HG03039 (cell line): ENCODE results near the gene KLF16.
"Not testable (repeated sequence)": the region's sequence is repeated elsewhere in the genome, so short reads cannot be mapped to it uniquely, and the experiment has no call there.

Experiments
- ATAC-seq: cut with Tn5 transposase; IDR thresholded peaks from one replicate; pipeline ENCODE4 v1.9.1; 2021; ENCODE audit warnings: mild to moderate bottlenecking, moderate library complexity; ENCODE audit not compliant: unreplicated experiment

Gene KLF16

GRCh38 chr19:1863328-1863637, at the start of gene KLF16:
KLF16 (minus strand) TSS chr19:1863579; CDS start chr19:1863497, 82 bp downstream.
- ATAC-seq: peak; percentile 2

DNA sequence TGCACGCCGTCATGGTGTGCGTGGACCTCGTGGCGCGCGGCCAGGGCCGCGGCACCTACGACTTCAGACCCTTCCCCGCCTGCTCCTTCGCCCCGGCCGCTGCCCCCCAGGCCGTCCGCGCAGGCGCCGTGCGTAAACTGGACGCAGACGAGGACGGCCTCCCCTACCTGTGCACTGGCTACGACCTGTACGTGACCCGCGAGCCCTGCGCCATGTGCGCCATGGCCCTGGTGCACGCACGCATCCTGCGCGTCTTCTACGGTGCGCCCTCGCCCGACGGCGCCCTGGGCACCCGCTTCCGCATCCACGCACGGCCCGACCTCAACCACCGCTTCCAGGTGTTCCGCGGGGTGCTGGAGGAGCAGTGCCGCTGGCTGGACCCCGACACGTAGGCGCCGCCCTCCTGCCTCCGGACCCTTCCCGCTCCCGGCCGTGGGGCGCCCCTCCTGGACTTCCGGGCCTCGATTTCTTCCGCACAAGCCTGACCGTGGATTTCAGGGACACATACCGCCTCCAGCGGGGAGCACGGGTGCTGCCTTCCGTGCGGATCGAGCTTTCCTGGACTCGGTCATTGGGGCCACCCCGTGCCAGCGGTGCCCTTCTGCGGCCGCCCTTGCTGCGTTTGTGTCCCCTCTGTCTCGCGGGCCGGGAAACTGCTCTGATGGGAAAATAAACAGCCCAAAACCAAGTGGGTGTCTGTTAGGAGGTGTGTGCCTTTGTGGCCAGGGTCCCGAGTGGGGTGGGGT, 49.6 kb upstream of the KLF16 start:
- no peak for ATAC-seq

- ATAC-seq: no peak
Measured at GRCh38 chr19:1911995-1912394, 48.6 kb upstream of the KLF16 start.

DNA sequence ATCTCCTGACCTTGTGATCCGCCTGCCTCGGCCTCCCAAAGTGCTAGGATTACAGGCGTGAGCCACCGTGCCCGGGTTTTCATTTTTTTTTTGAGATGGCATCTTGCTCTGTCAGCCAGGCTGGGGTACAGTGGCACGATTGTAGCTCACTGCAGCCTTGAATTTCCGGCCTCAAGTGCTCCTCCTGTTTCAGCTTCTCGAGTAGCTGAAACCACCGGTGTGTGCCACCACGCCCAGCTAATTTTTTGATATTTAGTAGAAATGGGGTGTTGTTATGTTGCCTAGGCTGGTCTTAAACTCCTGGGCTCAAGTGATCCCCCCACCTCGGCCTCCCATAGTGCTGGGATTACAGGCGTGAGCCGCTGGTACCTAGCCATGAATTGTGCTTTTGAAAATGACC, 47.7 kb upstream of the KLF16 start:
- no peak for ATAC-seq

- no peak for ATAC-seq
Measured at GRCh38 chr19:1910177-1910576, 46.8 kb upstream of the KLF16 start.

GRCh38 chr19:1909761-1910080, 46.3 kb upstream of the KLF16 start:
- ATAC-seq: no peak

DNA sequence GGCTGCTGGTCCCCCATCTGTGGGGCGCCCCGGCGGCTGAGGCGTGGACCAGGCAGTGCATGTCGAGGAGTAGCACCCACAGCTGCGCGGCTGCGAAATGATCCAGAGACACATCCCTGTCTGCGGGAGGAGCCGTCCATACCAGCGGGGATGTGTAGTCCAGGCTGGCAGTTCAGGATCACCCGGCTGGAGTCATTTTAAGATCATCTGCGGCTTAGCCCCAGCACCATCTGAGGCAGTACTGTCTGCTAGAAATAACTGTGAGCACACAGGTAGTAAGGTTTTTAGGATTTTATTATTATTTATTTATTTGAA, 44.9 kb upstream of the KLF16 start:
- no peak for ATAC-seq

DNA sequence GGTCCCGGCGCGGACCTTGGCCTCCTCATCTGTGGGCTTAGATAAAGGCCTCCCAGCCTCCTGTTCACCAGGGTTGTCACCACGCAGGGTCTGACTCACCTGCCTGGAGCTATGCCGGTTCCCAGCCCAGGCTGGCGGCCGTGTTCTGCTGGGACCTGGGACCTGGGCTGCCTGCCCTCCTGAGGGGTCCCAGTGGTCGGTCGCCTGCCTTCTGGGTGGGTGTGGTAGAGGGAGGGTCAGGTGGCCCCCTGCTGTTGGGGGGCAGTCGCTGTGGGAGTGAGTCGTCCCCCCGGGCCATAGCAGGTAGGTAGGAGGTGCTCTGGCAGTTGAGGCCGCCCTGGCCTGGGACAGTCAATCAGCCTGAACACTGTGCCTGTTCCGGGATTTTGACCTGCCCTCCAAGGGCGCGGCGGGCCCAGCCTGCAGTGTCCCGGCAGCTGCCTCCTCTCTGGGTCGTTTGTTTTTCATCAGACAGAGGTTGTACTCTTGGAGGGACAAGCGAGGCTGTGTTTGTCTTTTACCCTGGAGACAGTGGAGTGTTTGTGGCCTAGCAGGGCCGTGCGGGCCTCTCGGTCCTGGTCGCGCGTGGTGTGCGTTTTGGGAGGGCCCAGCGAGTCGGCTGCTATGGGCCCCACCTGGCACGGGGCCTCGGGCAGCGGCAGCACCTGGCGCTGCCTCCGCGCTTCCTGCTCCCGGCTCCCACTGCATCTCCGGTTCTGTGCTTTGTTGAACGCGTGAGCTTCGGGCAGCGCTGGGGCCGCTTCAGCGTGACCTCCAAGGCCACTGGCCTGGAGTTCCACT, 44.4 kb upstream of the KLF16 start:
- ATAC-seq: no peak

DNA sequence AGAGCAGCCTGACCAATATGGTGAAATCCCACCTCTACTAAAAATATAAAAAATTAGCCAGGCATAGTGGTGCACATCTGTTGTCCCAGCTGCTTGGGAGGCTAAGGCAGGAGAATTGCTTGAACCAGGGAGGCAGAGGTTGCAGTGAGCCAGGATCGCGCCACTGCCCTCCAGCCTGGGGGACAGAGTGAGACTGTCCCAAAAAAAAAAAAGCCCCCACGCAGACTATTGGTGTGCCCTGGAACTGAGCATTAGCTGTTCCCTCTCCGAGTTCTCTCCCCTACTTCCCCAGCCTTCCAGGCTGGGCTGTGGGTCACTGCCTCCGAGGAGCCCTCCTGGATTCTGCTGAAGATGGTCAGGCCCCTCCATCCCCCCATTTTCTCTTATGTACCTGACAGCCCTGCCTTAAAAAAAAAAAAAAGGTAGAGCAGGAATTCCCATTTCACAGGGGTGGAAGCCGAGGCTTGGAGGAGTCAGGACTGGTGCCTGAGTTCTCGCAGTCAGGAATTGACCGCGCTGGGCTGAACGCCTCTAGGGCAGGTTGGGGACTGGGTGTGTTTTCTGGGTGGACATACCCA, 43.7 kb upstream of the KLF16 start:
- no peak for ATAC-seq

- no peak for ATAC-seq
Measured at GRCh38 chr19:1905863-1906375, 42.5 kb upstream of the KLF16 start.

GRCh38 chr19:1905110-1905862, 41.9 kb upstream of the KLF16 start, which contains the start of the genes ADAT3 and SCAMP4:
ADAT3 (plus strand) TSS chr19:1905399; CDS start chr19:1912048, 6,649 bp downstream.
SCAMP4 (plus strand) TSS chr19:1905399; CDS start chr19:1915020, 9,621 bp downstream.
- ATAC-seq: peak; percentile 79

DNA sequence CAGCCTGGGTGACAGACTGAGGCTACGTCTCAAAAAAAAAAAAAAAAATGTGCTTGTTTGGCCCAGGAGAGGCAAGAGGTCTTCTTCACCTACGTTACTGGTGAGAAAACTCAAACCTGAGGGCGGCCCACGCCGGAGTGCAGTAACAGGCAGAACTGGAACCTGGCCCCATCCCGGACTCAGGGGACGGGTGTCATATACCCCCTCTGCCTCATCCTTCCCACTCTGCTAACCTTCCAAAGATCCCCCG, 41.4 kb upstream of the KLF16 start:
- ATAC-seq: no peak

DNA sequence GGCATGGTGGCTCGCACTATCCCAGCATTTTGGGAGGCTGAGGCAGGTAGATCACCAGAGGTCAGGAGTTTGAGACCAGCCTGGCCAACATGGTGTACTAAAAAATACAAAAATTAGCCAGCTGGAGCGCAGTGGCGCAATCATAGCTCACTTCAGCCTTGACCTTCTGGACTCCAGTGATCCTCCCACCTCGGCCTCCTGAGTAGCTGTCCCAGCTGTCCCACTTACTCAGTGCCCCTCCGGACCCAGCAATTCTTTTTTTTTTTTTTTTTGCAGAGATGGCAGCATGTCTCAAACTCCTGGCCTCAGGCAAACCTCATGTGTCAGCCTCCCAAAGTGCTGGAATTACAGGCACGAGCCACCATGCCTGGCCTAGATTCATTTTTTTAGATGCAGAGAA, 39.5 kb upstream of the KLF16 start:
- ATAC-seq: no peak

DNA sequence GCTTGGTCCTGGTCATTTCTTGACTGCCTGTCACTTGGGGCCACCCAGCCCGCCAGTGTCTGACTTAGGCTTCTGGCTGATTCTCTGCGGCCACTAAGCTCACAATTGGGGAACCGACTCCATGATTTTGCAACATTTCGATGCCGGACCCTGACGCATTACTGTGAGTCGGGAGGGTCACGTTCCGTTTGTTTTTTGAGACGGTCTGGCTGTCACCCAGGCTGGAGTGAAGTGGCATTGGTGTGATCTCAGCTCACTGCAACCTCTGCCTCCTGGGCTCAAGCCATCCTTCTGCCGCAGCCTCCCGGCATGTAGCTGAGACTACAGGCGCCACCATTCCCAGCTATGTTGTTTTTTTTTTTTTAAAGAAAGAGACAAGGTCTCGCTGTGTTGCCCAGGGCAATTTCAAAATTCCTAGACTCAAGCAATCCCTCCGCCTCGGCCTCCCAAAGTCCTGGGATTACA, 38.6 kb upstream of the KLF16 start:
- ATAC-seq: no peak

DNA sequence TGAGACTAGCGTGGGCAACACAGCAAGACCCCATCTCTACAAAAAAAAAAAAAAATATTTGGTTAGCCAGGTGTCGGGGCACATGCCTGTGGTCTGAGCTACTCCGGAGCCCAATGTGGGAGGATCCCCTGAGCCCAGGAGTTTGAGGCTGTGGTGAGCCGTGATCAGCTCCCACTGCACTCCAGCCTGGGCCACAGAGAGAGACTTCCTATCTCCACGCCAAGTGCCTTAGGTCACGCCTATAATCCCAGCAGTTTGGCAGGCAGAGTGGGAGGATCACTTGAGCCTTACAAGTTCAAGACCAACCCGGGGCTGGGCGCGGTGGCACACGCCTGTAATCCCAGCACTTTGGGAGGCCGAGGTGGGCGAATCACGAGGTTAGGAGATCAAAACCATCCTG, 33.1 kb upstream of the KLF16 start:
- no peak for ATAC-seq

GRCh38 chr19:1893791-1894190, 30.4 kb upstream of the KLF16 start:
- ATAC-seq: no peak

GRCh38 chr19:1889907-1890306, 26.5 kb upstream of the KLF16 start:
- no peak for ATAC-seq

DNA sequence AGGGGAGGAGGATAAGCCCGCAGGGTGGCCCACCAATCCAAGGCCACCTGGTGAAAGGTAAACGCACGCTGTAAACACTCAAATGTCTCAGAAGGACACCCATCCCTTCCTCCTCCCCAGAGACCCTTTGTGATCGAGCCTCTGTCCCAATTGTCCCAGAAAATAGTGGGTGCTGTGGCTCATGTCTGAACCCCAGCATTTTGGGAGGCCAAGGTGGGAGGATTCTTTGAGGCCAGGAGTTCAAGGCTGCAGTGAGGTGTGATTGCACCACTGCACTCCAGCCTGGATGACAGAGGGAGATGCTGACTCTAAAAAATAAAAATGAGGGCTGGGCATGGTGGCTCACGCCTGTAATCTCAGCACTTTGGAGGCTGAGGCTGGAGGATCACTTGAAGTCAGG, 25.0 kb upstream of the KLF16 start:
- ATAC-seq: no peak

DNA sequence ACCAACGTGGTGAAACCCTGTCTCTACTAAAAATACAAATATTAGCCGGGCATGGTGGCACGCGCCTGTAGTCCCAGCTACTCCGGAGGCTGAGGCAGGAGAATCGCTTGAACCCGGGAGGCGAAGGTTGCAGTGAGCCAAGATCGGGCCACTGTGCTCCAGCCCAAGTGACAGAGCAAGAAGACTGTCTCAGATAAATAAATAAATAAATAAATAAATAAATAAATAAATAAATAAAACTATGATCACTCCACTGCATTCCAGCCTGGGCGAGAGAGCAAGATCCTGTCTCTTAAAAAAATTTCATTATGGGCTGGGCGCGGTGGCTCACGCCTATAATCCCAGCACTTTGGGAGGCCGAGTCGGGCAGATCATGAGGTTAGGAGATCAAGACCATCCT, 23.0 kb upstream of the KLF16 start:
- ATAC-seq: not testable (repeated sequence)

DNA sequence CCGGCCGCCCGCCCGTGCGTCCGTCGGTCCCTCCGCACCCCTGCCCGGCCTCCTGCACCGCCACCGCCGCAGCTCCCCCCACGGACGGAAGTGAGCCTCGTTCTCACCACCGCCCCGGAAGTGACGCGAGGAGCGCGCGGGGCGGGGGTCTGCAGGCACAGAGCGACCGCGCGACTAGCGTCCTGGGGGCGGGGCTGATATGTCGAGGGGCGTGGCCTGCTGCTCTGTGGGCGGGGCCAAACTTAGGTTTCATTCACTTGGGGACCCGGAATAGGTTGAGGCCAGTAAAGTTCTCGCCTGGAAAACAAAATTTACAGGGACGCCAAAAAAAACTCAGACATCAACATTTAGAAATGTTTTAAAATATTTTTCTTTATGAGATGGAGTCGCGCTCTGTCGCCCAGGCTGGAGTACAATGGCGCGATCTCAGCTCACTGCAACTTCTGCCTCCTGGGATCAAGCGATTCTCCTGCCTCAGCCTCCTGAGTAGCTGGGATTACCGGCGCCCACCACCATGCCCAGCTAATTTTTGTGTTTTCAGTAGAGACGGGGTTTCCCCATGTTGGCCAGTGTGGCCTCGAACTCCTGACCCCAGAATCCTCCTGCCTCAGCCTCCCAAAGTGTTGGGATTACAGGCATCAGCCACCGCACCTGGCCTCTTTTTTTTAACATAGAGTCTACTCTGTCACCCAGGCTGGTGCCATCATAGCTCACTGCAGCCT, 22.2 kb upstream of the KLF16 start, which contains the start of gene ABHD17A:
Gene ABHD17A (minus strand): TSS at position 99 of the 722 bp plus-strand sequence. CDS start 3,930 bp downstream, outside the sequence.
- ATAC-seq: peak; percentile 73
